B cell (primary cell): ENCODE measurements around the gene CFAP221.

Experiments used
- CTCF ChIP-seq: fragments of 200-600 bp; IDR thresholded peaks from one replicate; pipeline ENCODE4 v1.8.0; 2022; ENCODE audit warnings: antibody characterized with exemption, mild to moderate bottlenecking
- EZH2 ChIP-seq: IDR thresholded peaks from 2 replicates; pipeline ENCODE4 v1.6.1; 2012; ENCODE audit warnings: borderline replicate concordance, low read depth, mild to moderate bottlenecking, moderate library complexity, low read length; ENCODE audit not compliant: insufficient read depth, poor library complexity, severe bottlenecking

GRCh38 chr2:119527999-119528398 lies 16.2 kb upstream of the CFAP221 start:
- TF ChIP-seq CTCF, result no peak
- no peak for TF ChIP-seq EZH2
